ENCODE measurements around the gene SPNS1.
"Not testable (repeated sequence)": the region's sequence is repeated elsewhere in the genome, so short reads cannot be mapped to it uniquely, and the experiment has no call there.

The SPNS1 gene

DNA sequence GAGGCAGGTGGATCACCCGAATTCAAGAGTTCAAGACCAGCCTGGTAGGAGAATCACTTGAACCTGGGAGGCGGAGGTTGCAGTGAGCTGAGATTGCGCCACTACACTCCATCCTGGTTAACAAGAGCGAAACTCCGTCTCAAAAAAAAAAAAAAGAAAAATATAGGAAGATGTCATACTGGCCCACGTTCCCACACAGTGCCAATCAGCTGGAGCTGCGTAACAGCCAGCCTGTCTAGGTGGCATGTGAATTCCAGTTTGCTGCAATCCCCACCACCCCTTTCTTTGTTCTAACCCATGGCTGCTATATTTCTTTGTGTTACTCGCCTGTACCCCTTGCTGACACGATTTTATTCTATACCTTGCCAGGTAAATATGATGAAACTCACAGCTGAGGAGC is 16.4 kb upstream of the SPNS1 start:
- no peak for DNase-seq

DNA sequence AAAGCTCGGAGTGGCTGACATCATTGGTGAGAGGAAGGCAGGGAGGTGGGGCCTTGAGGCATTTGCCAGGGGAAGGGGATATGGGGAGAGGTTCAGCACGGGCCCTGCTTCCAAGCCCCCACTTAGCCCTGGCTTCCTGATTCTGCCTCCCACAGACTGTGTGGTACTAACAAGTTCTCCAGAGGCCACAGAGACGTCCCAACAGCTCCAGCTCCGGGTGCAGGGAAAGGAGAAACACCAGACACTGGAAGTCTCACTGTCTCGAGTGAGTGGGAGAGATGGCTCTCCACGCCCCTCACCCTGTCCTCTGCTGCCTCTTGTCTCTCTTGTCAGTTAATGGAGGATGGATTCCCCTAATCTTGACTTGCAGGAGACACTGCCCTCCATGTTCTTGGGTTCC is 15.7 kb upstream of the SPNS1 start:
- no peak for DNase-seq

DNA sequence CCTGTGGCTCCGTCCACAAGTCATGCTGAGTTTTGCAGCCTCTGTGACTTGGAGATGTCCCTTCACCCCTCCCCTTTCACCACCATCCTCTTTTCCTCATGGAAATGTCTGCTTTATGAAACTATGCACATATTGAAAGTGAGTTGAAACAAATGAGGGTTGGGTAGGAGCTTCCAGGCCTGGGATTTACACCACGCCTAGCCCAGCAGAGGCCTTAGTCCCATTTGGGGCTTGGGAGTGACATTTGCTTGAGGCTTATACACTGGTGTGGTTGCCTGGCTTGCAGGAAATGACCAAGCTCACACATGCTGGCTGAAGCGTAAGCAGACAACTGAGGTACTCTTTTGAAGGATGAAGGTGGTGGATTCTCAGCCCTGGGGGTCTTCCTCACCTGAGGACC is 10.5 kb upstream of the SPNS1 start:
- DNase-seq: no peak

DNA sequence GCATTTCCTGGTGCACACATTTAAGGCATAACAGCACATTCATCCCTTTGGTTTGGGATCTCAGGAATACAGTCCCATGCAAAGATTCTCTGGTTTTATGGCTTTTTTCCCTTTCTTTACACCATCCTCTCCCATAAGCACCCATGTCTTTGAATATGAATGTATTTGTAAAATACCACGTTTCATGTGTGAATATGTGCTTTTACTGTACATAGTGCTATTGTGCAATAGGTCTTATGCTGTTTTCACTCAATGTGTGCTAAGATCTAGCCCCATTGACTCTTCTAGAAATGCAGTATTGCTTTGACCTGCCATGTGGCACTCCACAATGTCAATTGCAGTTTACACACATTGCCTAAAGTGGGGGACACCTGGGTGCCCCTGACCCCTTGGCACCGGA is 10.1 kb upstream of the SPNS1 start:
- DNase-seq: no peak

DNA sequence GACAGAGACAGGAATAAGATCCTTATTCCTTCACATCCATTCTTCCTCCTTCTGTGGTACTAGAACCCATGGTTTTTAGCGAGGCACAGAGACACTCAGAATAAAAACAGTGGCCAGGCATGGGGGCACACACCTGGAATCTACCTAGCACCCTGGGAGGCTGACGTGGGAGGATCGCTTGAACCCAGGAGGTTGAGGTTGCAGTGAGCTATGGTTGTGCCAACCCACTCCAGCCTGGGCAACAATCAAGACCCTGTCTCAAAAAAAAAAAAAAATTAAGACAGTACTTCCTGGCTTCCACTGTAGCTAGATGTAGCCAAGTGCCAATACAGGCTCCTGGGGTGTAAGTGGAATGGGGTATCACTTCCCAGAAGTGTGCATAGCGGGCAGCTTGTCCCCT is 7.4 kb upstream of the SPNS1 start:
- DNase-seq: no peak

DNA sequence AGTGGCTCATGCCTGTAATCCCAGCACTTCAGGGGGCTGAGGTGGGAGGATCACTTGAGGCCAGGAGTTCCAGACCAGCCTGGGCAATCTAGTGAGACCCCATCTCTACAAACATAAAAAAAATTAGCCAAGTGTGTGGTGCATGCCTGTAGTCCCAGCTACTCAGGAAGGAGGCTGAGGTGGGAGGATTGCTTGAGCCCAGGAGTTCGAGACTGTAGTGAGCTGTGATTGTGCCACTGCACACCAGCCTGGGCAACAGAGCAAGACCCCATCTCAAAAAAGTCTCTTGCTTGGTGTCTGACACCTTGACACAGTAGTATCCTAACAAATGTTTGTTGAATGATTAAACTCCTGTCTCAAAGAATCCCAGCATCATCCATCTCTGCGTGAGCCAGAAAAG is 4.9 kb upstream of the SPNS1 start:
- not testable (repeated sequence) for DNase-seq

DNA sequence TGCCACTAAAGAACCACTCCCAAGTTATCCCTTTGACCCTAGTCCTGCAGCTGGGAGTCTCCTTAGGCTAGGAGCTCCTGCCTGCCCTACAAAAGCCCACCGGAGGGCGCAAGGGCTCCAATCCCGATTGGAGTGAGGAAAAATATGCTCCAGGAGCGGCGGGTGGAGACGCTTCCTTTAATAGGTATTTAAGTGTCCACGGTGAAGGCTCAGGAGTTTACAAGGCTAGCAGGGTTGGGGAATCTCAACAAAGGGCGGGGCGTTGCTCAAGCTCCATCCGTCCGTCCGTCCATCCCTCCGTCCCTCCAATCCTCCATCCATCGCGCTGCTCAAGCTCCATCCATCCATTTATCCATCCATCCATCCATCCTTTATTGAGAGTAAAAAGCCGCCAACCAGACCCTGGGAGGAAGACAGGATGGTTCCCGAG is 556 bp upstream of the SPNS1 start:
- peak in 1 of 2 donors; percentile 39 for DNase-seq

DNA sequence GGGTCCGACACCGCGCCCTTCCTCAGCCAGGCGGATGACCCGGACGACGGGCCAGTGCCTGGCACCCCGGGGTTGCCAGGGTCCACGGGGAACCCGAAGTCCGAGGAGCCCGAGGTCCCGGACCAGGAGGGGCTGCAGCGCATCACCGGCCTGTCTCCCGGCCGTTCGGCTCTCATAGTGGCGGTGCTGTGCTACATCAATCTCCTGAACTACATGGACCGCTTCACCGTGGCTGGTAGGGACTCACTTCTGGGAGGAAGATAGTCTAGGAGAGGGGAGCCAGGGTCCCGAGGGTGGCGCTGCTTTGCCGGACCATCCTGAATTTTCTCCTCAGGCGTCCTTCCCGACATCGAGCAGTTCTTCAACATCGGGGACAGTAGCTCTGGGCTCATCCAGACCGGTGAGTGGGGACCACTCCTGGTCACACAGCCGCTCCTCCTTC is 601 bp downstream of the SPNS1 start:
- no peak for DNase-seq

DNA sequence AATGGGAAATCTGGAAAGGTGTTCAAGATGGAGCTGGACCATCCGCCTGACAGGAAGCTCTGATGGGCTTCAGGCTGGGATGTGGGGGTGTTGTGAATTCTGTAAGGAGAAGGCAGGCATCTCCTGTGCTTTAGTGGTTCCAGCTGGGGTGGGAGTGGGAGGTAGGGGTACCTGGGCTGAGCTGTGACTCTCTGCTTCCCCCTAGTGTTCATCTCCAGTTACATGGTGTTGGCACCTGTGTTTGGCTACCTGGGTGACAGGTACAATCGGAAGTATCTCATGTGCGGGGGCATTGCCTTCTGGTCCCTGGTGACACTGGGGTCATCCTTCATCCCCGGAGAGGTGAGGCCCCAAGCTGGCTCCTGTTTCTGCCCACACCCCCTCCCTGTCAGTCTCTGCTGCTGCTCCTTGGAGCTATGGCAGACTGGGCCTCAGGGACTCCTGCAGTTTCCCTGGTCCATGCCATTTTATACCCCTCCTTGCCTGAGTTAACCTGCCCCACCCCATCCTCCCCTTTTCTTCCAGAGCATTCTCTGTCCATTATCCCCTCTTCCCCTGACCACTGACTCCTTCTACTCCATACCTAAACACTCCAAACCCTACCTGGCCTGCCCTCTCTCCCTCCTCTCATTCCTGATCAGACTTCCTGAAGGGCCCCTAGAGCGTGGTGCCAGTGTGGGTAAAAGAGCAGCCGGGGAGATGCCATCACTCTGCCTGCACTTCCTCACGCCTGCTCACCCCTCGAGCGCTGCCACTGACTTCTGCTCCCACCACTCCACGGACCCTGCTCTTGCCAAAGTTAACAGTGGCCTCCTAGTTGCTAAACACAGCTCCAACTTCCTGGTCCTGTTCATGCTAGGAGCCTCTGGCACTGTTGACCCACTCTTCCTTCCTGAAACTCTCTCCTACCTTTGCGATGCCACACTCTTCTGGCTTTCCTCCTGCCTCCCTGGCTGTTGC is 3.4 kb downstream of the SPNS1 start:
- peak; percentile 30 to 47 for DNase-seq

DNA sequence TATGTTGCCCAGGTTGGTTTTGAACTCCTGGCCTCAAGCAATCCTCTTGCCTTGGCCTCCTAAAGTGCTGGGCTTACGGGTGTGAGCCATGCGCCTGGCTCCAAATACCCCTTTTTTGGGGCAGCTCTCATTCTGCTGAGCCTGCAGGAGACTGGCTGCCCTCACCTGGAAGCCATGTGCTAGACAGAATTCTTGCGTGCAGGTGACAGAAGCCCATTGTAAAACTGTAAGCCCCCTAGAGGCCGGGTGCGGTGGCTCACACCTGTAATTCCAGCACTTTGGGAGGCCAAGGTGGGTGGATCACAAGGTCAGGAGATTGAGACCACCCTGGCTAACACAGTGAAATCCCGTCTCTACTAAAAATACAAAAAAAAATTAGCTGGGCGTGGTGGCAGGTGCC is 5.8 kb downstream of the SPNS1 start:
- DNase-seq: not testable (repeated sequence)

DNA sequence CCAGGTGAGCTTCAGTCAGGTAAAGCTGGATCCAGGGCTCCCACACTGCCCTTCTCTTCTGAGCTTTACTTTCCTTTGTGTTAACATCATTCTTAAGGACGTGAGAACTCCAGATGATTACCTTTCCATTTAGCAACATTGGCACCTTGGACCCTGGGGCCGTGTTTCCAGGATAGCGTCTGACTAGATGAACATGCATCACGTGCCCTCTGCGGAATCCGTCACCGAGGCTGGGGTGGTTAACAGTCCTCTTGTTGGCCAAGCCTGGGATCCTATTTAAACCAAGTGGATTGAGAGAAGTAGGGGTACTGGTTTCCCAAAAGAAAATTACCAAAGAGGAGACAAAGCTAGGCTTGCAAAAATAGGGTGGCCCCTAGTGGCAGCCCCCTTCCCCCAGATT is 6.4 kb downstream of the SPNS1 start:
- DNase-seq: no peak

DNA sequence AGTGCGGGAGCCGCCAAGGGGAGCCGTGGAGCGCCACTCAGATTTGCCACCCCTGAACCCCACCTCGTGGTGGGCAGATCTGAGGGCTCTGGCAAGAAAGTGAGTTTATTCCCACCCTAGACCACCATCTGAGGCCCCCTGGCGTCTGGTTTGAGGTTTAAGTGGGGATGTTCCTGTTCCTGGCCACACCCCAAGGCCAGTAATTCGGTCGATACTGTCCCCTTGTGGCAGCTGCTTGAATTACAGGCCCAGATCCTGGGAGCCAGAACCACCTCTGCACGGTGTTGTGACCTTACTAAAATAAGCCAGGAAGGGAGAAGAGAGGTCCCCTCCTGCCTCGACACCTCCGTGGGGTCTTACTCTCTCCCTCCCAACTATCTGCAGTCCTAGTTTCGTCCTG is 6.9 kb downstream of the SPNS1 start:
- no peak for DNase-seq

DNA sequence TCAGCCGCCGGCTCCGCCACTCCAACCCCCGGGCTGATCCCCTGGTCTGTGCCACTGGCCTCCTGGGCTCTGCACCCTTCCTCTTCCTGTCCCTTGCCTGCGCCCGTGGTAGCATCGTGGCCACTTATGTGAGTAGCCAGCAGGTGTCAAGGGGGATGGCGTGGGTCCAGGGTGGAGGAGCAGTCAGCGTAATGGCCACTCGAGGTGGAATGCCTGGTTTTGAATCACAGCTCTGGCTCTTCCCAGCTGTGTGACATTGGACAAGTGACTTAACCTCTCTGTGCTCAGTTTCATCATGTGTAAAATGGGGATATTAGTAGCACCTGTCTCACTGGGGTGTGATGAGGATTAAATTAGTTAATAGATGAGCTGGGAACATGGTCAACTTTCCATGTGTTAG is 7.8 kb downstream of the SPNS1 start:
- DNase-seq: no peak

DNA sequence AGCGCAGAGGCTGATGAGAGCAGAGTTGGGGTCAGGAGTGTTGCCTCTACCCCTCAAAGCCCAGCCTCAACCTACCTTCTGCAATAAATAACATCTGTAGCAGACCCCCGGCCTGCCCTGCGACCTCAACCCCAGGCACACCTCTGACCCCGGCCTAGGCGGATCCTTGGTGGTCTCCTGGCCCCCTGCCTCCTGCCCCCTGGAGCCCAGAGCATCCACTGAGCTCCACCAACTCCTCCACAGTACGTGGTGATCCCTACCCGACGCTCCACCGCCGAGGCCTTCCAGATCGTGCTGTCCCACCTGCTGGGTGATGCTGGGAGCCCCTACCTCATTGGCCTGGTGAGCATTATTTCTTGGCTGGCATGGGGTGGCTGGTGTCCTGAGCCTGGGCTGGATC is 8.4 kb downstream of the SPNS1 start:
- no peak for DNase-seq

DNA sequence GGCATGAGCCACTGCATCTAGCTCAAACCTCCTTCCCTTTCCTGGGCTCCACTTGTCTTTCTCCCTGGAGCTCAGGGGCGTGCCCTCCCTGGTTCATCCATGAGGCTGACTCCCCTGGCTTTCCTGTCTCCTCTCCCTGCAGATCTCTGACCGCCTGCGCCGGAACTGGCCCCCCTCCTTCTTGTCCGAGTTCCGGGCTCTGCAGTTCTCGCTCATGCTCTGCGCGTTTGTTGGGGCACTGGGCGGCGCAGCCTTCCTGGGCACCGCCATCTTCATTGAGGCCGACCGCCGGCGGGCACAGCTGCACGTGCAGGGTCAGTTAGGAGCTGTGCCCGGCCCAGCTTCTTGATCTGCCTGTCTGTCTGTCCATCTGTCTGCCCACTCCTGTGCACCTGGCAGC is 9.1 kb downstream of the SPNS1 start:
- no peak for DNase-seq

DNA sequence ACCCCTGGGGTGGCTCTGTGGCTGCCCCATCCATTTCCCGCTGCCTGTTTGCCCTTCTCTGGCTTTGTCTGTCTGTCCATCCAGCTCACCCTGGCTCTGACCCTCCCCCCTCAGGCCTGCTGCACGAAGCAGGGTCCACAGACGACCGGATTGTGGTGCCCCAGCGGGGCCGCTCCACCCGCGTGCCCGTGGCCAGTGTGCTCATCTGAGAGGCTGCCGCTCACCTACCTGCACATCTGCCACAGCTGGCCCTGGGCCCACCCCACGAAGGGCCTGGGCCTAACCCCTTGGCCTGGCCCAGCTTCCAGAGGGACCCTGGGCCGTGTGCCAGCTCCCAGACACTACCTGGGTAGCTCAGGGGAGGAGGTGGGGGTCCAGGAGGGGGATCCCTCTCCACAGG is 9.5 kb downstream of the SPNS1 start:
- DNase-seq: no peak

DNA sequence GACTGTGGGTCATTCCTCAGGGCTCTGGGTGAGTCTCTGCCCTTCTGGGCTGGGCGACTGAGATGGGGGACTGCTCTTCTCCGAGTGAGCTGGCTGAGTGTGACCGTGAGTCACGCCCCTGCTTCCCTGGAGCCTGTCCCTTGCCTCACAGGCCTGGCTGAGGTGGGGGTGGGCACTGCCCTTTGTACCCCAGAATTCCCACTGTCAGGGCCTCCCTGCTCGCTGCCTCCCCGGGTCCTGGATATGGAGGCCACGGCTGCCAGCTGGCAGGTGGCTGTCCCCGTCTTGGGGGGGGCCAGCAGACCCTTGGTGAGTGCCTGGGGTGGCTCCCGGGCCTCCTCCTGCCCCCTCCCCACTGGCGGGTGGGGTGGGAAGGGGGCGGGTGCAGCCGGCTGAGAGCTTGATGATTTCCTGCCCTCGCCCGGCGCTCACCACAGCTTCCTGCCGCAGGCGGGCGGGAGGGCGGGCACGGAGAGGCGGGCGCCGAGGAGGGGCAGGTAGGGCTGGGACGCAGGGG is 10.1 kb downstream of the SPNS1 start, which contains the start of gene LAT:
TSS of gene LAT (plus strand) at position 434 of the 517 bp plus-strand sequence. CDS start 366 bp downstream, outside the sequence.
- DNase-seq: peak; percentile 75 to 78

DNA sequence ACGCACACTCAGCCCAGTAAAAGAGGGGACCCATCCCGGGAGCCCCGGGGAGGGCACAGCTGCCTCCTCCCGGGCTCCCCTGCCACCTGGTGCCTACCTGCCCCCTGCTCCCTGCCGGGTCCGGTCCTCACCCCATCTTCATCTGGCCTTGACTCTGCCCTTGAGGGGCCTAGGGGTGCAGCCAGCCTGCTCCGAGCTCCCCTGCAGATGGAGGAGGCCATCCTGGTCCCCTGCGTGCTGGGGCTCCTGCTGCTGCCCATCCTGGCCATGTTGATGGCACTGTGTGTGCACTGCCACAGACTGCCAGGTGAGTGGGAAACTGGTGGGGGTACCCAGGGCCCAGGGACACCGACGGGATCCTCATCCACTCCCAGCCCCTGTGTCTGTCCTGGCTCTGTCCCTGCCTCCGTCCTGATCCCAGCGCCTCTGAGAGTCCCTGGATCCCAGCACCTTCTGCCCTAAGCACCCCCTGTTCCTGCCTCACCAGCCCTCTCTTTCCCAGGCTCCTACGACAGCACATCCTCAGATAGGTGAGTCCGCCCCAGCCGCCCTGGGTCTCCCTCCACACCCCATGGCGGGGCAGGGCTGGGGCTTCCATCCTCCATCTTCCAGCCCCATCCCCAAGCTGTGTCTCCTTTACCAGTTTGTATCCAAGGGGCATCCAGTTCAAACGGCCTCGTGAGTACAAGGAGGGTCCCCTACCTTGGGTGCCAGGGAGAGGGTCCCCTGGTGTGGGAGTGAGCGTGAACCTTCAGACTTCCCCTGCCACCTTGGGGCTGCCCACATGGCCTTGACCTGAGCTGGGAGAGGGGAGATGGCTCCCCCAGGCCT is 10.8 kb downstream of the SPNS1 start:
- DNase-seq: no peak

DNA sequence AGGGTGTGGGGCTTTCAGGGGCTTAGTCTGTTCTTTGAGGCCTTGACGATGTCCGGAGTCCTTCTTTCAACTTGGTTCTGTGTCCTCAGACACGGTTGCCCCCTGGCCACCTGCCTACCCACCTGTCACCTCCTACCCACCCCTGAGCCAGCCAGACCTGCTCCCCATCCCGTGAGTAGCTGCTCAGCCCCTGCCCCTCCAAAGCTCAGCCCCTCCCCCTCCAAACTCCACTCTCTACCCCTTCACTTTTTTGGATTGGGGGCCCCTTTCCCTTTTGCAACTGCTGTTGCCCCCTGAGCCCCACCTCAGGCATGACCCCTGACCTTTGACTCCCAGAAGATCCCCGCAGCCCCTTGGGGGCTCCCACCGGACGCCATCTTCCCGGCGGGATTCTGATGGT is 11.5 kb downstream of the SPNS1 start:
- no peak for DNase-seq

DNA sequence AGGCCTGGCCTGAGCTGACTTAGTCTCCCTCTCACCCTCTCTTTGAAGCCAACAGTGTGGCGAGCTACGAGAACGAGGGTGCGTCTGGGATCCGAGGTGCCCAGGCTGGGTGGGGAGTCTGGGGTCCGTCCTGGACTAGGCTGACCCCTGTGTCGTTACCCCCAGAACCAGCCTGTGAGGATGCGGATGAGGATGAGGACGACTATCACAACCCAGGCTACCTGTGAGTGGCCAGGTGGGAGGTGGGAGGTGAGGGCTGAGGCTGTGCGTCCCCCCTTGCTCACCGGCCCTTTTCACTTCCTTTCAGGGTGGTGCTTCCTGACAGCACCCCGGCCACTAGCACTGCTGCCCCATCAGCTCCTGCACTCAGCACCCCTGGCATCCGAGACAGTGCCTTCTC is 11.9 kb downstream of the SPNS1 start:
- no peak for DNase-seq

DNA sequence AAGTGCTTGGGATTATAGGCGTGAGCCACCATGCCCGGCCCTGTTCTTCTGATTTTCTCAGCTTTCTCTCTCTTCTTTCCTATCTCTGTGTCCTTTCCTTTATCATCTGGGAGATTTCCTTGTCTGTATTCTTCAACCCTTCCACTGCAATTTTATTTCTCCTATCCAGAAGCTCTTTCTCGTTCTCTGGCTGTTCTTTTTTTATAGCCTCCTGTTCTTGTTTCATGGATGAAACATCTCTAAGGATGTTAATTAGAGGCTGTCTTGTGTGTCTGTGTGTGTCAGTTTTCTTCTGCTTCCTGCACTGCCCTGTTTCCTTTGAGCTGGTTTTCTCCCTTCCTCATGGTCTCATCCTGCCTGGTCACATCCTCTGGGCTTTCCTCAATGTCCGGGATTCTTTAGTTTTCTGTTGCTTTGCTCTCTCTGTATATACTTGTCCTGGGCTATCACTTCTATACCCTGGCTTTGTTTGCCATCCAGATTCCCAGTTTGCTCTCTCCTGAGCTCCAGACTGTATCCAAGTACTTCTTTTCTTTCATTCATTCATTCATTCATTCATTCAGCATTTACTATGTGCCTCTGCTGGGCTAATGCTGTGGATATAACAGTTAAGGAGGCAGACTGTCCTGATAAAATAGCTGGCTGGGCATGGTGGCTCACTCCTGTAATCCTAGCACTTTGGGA is 12.7 kb downstream of the SPNS1 start:
- no peak for DNase-seq

DNA sequence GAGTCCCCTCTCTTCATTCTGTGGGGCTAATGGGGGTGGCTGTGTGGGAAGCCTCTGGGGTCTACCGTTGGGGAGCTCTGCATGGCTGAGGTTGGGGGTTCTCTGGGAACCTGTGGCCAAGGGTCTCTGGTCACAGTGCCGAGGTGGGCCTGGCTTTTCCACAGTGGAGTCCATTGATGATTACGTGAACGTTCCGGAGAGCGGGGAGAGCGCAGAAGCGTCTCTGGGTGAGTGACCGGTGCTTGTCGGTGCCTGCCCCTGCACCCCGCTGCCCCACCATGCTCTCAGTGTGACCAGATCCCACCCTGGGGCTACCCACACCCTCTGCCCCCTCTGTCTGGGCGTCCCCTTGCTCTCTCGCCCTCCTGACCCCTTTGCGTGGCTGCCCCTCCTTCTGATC is 14.8 kb downstream of the SPNS1 start:
- DNase-seq: no peak
